ENCODE data around the gene ARL17A. TPM values are rescaled to one million over a fixed set of nuclear protein-coding genes. Genes with fewer than 3 reads are reported as not detected.
"Not testable (repeated sequence)": the region's sequence is repeated elsewhere in the genome, so short reads cannot be mapped to it uniquely, and the experiment has no call there.

The ARL17A gene
- total RNA-seq = 10 to 100 TPM; 20.8 to 27.7 TPM
- polyA plus RNA-seq (ENCODE audit: insufficient read length in 6 of 6) = 10 to 100 TPM; 37.6 to 59.8 (median 48.8) TPM
- long read RNA-seq, donor 1, partial matches to known transcripts = 0 of 4 reads
- long read RNA-seq, donor 1, other reads (novel, unspliced or antisense) = 0 of 4 reads
- long read RNA-seq, donor 2, transcript ARL17A-202 (4 exons, 3,945 nt) = major isoform, 5 of 6 reads
- long read RNA-seq, donor 2, partial matches to known transcripts = 0 of 6 reads
- long read RNA-seq, donor 2, other reads (novel, unspliced or antisense) = 0 of 6 reads
- long read RNA-seq, donor 3, partial matches to known transcripts = 0 of 2 reads
- long read RNA-seq, donor 3, other reads (novel, unspliced or antisense) = 0 of 2 reads
- long read RNA-seq, donor 4, partial matches to known transcripts = 0 of 6 reads
- long read RNA-seq, donor 4, other reads (novel, unspliced or antisense) = 2 of 6 reads
- long read RNA-seq, donor 5, transcript ARL17A-202 (4 exons, 3,945 nt) = major isoform, 7 of 7 reads
- long read RNA-seq, donor 5, partial matches to known transcripts = 0 of 7 reads
- long read RNA-seq, donor 5, other reads (novel, unspliced or antisense) = 0 of 7 reads
- long read RNA-seq, donor 6, transcript ARL17A-202 (4 exons, 3,945 nt) = major isoform, 8 of 19 reads
- long read RNA-seq, donor 6, partial matches to known transcripts = 10 of 19 reads
- long read RNA-seq, donor 6, other reads (novel, unspliced or antisense) = 0 of 19 reads
- long read RNA-seq, donor 7, partial matches to known transcripts = 16 of 20 reads
- long read RNA-seq, donor 7, other reads (novel, unspliced or antisense) = 0 of 20 reads
- long read RNA-seq, donor 8, partial matches to known transcripts = 6 of 11 reads
- long read RNA-seq, donor 8, other reads (novel, unspliced or antisense) = 0 of 11 reads
- long read RNA-seq, donor 9 = 0 reads
- long read RNA-seq, donor 10, partial matches to known transcripts = 0 of 7 reads
- long read RNA-seq, donor 10, other reads (novel, unspliced or antisense) = 4 of 7 reads
- long read RNA-seq, donor 11 = 0 reads
- long read RNA-seq, donor 12, partial matches to known transcripts = 5 of 8 reads
- long read RNA-seq, donor 12, other reads (novel, unspliced or antisense) = 0 of 8 reads

GRCh38 chr17:46579083-46580075 is at the start of gene ARL17A:
Gene ARL17A (minus strand): TSS chr17:46579691. CDS start chr17:46576322, 3,369 bp downstream.
- H3K4me1 ChIP-seq = not testable (repeated sequence)
- peak within 1 kb of the TSS in 1 of 2 donors; percentile 83 for H3K27ac ChIP-seq

GRCh38 chr17:46628753-46629436 is 49.4 kb upstream of the ARL17A start:
- H3K27me3 ChIP-seq; H3K4me1 ChIP-seq; ATAC-seq; intact Hi-C loops (cut with DNase I); H3K27ac ChIP-seq; DNase-seq; H3K4me3 ChIP-seq; H3K9me3 ChIP-seq; H3K36me3 ChIP-seq: not testable (repeated sequence)

More at GRCh38 chr17:46579083-46580075, at the start of gene ARL17A:
- H3K36me3 ChIP-seq; intact Hi-C loops (cut with DNase I); H3K27me3 ChIP-seq; H3K9me3 ChIP-seq: not testable (repeated sequence)
- H3K4me3 ChIP-seq = peak within 1 kb of the TSS in 1 of 2 donors; percentile 34
- DNase-seq = peak in 2 of 4 donors; percentile 87 to 90
- peak; percentile 98 for ATAC-seq

GRCh38 chr17:46627452-46627851 is 48.0 kb upstream of the ARL17A start:
- H3K27me3 ChIP-seq; H3K4me3 ChIP-seq; intact Hi-C loops (cut with DNase I); H3K4me1 ChIP-seq; H3K9me3 ChIP-seq; H3K36me3 ChIP-seq; H3K27ac ChIP-seq; ATAC-seq; DNase-seq: not testable (repeated sequence)

GRCh38 chr17:46624726-46625125 is 45.2 kb upstream of the ARL17A start:
- H3K4me1 ChIP-seq; ATAC-seq; DNase-seq; H3K27me3 ChIP-seq; intact Hi-C loops (cut with DNase I); H3K27ac ChIP-seq; H3K4me3 ChIP-seq; H3K9me3 ChIP-seq; H3K36me3 ChIP-seq: not testable (repeated sequence)

GRCh38 chr17:46623790-46624189 is 44.3 kb upstream of the ARL17A start:
- DNase-seq; H3K4me3 ChIP-seq; H3K27me3 ChIP-seq; H3K27ac ChIP-seq; H3K4me1 ChIP-seq; H3K9me3 ChIP-seq; intact Hi-C loops (cut with DNase I); H3K36me3 ChIP-seq; ATAC-seq: not testable (repeated sequence)

GRCh38 chr17:46618975-46619374 is 39.5 kb upstream of the ARL17A start:
- DNase-seq; H3K27me3 ChIP-seq; H3K27ac ChIP-seq; H3K9me3 ChIP-seq; ATAC-seq; H3K36me3 ChIP-seq; intact Hi-C loops (cut with DNase I); H3K4me3 ChIP-seq; H3K4me1 ChIP-seq: not testable (repeated sequence)

GRCh38 chr17:46617121-46617520 is 37.6 kb upstream of the ARL17A start:
- ATAC-seq; H3K4me1 ChIP-seq; DNase-seq; H3K4me3 ChIP-seq; H3K36me3 ChIP-seq; H3K27me3 ChIP-seq; H3K9me3 ChIP-seq; intact Hi-C loops (cut with DNase I); H3K27ac ChIP-seq: not testable (repeated sequence)

- H3K4me3 ChIP-seq; H3K27me3 ChIP-seq; H3K9me3 ChIP-seq; H3K27ac ChIP-seq; H3K4me1 ChIP-seq; H3K36me3 ChIP-seq; DNase-seq; intact Hi-C loops (cut with DNase I); ATAC-seq: not testable (repeated sequence)
These were observed 34.4 kb upstream of the ARL17A start for GRCh38 chr17:46613876-46614275.

GRCh38 chr17:46611304-46611703 is 31.8 kb upstream of the ARL17A start:
- H3K9me3 ChIP-seq; H3K36me3 ChIP-seq; H3K27ac ChIP-seq; H3K4me3 ChIP-seq; DNase-seq; H3K4me1 ChIP-seq; H3K27me3 ChIP-seq; ATAC-seq; intact Hi-C loops (cut with DNase I): not testable (repeated sequence)

GRCh38 chr17:46603125-46603524 is 23.6 kb upstream of the ARL17A start:
- intact Hi-C loops (cut with DNase I); H3K4me1 ChIP-seq; ATAC-seq; DNase-seq; H3K27me3 ChIP-seq; H3K36me3 ChIP-seq; H3K9me3 ChIP-seq; H3K27ac ChIP-seq; H3K4me3 ChIP-seq: not testable (repeated sequence)

- DNase-seq; H3K27me3 ChIP-seq; intact Hi-C loops (cut with DNase I); H3K36me3 ChIP-seq; H3K9me3 ChIP-seq; H3K4me1 ChIP-seq; ATAC-seq; H3K4me3 ChIP-seq; H3K27ac ChIP-seq: not testable (repeated sequence)
These were observed 21.3 kb upstream of the ARL17A start for GRCh38 chr17:46600767-46601166.
